ENCODE measurements around the gene SLC4A3.

Gene SLC4A3

DNA sequence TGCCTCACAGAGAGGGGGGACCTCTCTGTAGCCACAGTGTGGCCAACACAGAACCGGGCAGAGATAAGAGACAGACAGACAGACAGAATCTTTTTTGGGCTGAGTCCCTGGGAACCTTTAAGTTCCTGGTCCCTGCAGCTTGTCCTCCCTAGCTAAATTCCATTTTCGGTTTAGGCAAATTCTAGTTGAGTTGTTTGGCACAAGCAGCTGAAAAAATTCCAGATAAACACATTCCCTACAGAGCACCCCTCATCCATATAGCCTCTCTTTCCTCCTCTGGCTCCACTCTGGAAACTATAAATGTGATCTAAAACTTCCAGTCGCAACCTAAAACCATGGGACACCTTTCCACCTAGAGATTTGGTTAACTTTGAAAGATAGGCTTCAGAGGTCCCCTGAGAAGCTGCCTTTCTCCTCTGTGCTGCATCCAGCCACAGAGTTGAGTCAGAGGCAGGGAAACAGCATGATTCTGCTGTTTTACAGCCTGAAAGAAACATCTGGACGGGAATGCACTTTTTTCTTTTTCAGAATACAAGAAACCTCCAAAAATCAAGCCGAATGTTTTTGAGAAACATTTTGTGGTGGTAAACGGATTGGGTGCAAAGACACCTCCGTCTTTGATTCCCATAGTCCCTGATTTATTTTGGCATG, 30.9 kb downstream of the SLC4A3 start:
- Histone ChIP-seq H3K4me1 (ENCODE audit: insufficient read depth, insufficient read length) (no peaks in the 10 kb centered on the region), H3K9ac (ENCODE audit: insufficient read length, low read depth) (no peak overlapping the region), H3K4me3 (ENCODE audit: insufficient read length, low read depth) (no peak overlapping the region), H3K27me3 (ENCODE audit: insufficient read depth, insufficient read length) (no peaks in the 10 kb centered on the region), H3K36me3 (ENCODE audit: insufficient read depth, insufficient read length, low read length) (no peaks in the 10 kb centered on the region), H3K9me3 (ENCODE audit: insufficient read depth, low read length) (peaks cover 29% of the 10 kb centered on the region)
- no peak for DNase-seq (ENCODE audit: low read depth, low spot score)
- no peak for TF ChIP-seq SUZ12 (IDR thresholded peaks at IDR 0.05; ENCODE audit: extremely low read depth, insufficient read depth, insufficient read length)
- TF ChIP-seq YY1 (IDR thresholded peaks at IDR 0.05; ENCODE audit: insufficient read depth, insufficient read length) = no peak
- TF ChIP-seq ZNF274 (IDR thresholded peaks at IDR 0.05; ENCODE audit: low read depth, low read length) = no peak

DNA sequence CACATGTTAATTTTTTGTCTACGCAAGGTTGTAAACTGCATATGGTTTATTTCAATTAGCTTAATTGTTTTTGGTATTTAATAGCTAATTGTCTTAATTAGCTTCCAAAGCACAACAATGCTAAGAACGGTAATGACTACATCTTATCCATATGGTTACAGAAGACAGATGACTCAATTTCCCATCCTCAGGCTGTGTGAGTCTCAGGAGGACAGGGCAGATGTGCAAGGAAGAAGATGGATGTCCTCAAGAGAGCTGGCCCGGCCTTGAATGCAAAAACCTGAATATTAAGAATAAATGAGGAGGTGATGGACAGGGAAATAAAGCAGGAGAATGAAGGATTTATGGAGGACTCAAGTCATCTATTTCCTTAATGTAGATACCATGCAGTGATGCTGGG, 31.4 kb downstream of the SLC4A3 start:
- H3K27me3 ChIP-seq (ENCODE audit: insufficient read depth, insufficient read length) = no peaks in the 10 kb centered on the region
- no peaks in the 10 kb centered on the region for H3K36me3 ChIP-seq (ENCODE audit: insufficient read depth, insufficient read length, low read length)
- TF ChIP-seq SUZ12 (IDR thresholded peaks at IDR 0.05; ENCODE audit: extremely low read depth, insufficient read depth, insufficient read length) = no peak
- TF ChIP-seq ZNF274 (IDR thresholded peaks at IDR 0.05; ENCODE audit: low read depth, low read length) = no peak
- no peak for TF ChIP-seq YY1 (IDR thresholded peaks at IDR 0.05; ENCODE audit: insufficient read depth, insufficient read length)
- no peak overlapping the region for H3K4me3 ChIP-seq (ENCODE audit: insufficient read length, low read depth)
- H3K4me1 ChIP-seq (ENCODE audit: insufficient read depth, insufficient read length) = no peaks in the 10 kb centered on the region
- no peak for DNase-seq (ENCODE audit: low read depth, low spot score)
- no peak overlapping the region for H3K9ac ChIP-seq (ENCODE audit: insufficient read length, low read depth)
- peaks cover 29% of the 10 kb centered on the region for H3K9me3 ChIP-seq (ENCODE audit: insufficient read depth, low read length)

DNA sequence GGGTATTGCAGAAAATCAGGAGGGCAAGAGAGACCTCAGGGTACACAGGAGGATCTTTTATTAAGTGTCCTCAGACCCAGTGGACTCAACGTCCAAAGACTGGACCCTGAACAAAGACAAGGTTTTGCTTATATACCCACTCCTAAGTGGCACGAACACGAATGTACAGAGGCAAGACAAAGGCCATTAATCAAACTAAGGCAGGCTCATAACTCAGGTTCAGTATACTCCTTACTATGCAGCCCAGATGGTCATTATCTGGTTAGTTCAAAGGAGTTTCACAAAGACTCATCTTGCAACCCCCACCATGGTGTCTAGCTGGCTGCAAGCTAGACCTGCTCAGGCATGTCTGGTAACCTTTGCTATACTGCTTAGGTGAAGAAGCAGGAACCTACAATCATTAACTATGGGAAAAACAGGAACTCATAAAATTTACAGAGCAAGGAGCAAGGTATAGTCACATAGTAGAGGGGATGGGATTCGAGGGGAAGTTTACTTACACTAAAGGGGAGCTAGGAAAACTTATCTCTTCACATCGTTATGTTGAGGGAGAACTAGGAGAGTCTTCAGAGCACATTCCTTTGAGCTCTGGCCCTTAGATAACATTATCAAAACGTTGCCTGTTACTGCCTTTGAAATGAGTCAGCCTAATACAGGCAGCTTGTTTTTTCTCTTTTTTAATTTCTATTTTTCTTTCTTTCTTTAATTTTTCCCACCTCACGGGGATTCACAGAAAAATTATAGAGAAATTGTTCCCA, 33.9 kb downstream of the SLC4A3 start:
- H3K36me3 ChIP-seq (ENCODE audit: insufficient read depth, insufficient read length, low read length) = no peaks in the 10 kb centered on the region
- peaks cover 29% of the 10 kb centered on the region for H3K9me3 ChIP-seq (ENCODE audit: insufficient read depth, low read length)
- H3K27me3 ChIP-seq (ENCODE audit: insufficient read depth, insufficient read length) = no peaks in the 10 kb centered on the region
- no peaks in the 10 kb centered on the region for H3K4me1 ChIP-seq (ENCODE audit: insufficient read depth, insufficient read length)
- TF ChIP-seq YY1 (IDR thresholded peaks at IDR 0.05; ENCODE audit: insufficient read depth, insufficient read length) (no peak), SUZ12 (IDR thresholded peaks at IDR 0.05; ENCODE audit: extremely low read depth, insufficient read depth, insufficient read length) (no peak), ZNF274 (IDR thresholded peaks at IDR 0.05; ENCODE audit: low read depth, low read length) (no peak)
- DNase-seq (ENCODE audit: low read depth, low spot score) = no peak
- no peak overlapping the region for H3K4me3 ChIP-seq (ENCODE audit: insufficient read length, low read depth)
- no peak overlapping the region for H3K9ac ChIP-seq (ENCODE audit: insufficient read length, low read depth)

DNA sequence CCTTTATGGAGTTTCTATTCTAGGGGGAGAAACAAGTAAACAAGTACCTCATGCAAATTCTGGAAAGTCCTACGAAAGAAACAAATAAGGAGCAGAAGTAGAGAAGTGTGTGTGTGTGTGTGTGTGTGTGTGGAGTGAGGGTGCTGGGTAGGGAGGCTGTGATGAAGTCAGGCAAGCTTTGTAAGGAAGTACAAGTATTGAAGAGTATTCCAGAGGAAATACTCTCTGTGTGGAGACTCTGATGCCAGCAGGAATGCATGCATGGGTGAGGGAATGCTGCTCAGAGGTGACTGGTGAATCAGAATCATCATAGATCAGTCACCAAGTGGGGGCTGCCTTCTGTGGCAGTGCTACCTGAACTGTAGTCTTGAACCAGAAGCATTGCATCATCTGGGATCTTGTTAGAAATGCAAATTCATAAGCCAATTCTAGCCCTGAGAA, 34.5 kb downstream of the SLC4A3 start:
- Histone ChIP-seq H3K36me3 (ENCODE audit: insufficient read depth, insufficient read length, low read length) (no peaks in the 10 kb centered on the region), H3K4me1 (ENCODE audit: insufficient read depth, insufficient read length) (no peaks in the 10 kb centered on the region), H3K9ac (ENCODE audit: insufficient read length, low read depth) (no peak overlapping the region), H3K27me3 (ENCODE audit: insufficient read depth, insufficient read length) (no peaks in the 10 kb centered on the region), H3K9me3 (ENCODE audit: insufficient read depth, low read length) (peaks cover 23% of the 10 kb centered on the region), H3K4me3 (ENCODE audit: insufficient read length, low read depth) (no peak overlapping the region)
- no peak for DNase-seq (ENCODE audit: low read depth, low spot score)
- no peak for TF ChIP-seq YY1 (IDR thresholded peaks at IDR 0.05; ENCODE audit: insufficient read depth, insufficient read length)
- no peak for TF ChIP-seq ZNF274 (IDR thresholded peaks at IDR 0.05; ENCODE audit: low read depth, low read length)
- no peak for TF ChIP-seq SUZ12 (IDR thresholded peaks at IDR 0.05; ENCODE audit: extremely low read depth, insufficient read depth, insufficient read length)

DNA sequence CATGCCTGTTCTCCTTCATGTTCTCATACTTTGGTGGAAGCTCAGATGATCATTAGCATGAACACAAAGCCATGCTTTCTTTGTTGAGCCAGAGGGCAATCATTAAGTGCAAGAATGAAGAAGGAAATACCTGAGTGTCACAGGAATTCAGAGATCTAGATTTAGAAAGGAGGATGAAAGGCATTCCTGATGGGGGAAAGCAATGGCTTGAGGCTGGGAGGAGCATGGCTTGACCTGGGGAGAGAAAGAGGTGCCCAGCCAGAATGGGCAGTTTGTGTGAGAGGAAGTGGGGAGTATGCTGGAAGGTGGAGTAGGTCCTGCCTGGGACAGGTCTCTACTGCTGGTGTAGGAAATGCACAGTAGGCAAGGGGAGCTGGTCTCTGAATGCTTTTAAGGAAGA, 35.1 kb downstream of the SLC4A3 start:
- Histone ChIP-seq H3K9me3 (ENCODE audit: insufficient read depth, low read length) (peaks cover 23% of the 10 kb centered on the region), H3K9ac (ENCODE audit: insufficient read length, low read depth) (no peak overlapping the region), H3K4me3 (ENCODE audit: insufficient read length, low read depth) (no peak overlapping the region), H3K4me1 (ENCODE audit: insufficient read depth, insufficient read length) (no peaks in the 10 kb centered on the region), H3K27me3 (ENCODE audit: insufficient read depth, insufficient read length) (no peaks in the 10 kb centered on the region), H3K36me3 (ENCODE audit: insufficient read depth, insufficient read length, low read length) (no peaks in the 10 kb centered on the region)
- no peak for TF ChIP-seq SUZ12 (IDR thresholded peaks at IDR 0.05; ENCODE audit: extremely low read depth, insufficient read depth, insufficient read length)
- peak; percentile 63 for DNase-seq (ENCODE audit: low read depth, low spot score)

DNA sequence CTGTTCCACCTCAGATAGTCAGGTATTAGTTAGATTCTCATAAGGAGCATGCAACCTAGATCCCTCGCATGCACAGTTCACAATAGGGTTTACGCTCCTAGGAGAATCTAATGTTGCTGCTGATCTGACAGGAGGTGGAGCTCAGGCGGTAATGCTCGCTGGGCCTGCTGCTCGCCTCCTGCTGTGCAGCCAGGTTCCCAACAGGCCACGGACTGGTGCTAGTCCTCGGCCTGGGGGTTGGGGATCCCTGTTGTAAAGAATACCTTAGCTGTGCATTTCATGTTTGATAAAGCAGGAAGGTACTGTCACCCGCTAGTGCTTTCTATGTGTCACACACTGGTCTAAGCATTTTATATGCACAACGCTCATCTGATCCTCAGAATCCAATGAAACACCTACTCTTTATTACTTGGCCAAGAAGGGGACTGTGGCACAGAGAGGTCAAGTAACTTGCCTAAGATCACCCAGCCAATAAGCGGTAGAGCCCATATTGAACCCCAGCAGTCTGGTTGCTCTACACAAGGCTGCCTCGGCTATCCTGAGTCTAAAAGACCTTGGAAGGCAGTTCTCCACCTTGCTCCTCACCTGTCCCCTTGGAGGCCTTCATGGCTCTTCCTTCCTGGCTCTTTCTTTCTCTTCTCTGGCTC, 35.8 kb downstream of the SLC4A3 start:
- no peak for TF ChIP-seq SUZ12 (IDR thresholded peaks at IDR 0.05; ENCODE audit: extremely low read depth, insufficient read depth, insufficient read length)
- TF ChIP-seq ZNF274 (IDR thresholded peaks at IDR 0.05; ENCODE audit: low read depth, low read length) = no peak
- TF ChIP-seq YY1 (IDR thresholded peaks at IDR 0.05; ENCODE audit: insufficient read depth, insufficient read length) = no peak
- H3K4me3 ChIP-seq (ENCODE audit: insufficient read length, low read depth) = no peak overlapping the region
- DNase-seq (ENCODE audit: low read depth, low spot score) = no peak

DNA sequence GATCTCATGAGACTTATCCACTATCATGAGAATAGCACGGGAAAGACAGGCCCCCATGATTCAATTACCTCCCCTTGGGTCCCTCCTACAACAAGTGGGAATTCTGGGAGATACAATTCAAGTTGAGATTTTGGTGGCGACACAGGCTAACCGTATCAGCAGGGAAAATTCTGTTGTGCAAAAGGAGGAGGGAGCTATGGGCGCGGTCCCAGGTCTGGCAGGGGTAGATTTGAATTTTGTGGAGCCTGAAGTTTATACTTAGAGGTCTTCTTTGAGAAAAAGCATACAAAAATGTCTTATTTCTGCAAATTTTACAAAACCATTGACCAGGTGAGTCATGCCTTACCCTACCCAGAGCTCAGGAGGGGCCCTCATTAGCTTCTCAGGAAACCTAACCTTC, 36.6 kb downstream of the SLC4A3 start:
- no peaks in the 10 kb centered on the region for H3K36me3 ChIP-seq (ENCODE audit: insufficient read depth, insufficient read length, low read length)
- no peak overlapping the region for H3K4me3 ChIP-seq (ENCODE audit: insufficient read length, low read depth)
- H3K4me1 ChIP-seq (ENCODE audit: insufficient read depth, insufficient read length) = no peaks in the 10 kb centered on the region
- peaks cover 23% of the 10 kb centered on the region for H3K9me3 ChIP-seq (ENCODE audit: insufficient read depth, low read length)
- DNase-seq (ENCODE audit: low read depth, low spot score) = no peak
- no peaks in the 10 kb centered on the region for H3K27me3 ChIP-seq (ENCODE audit: insufficient read depth, insufficient read length)
- H3K9ac ChIP-seq (ENCODE audit: insufficient read length, low read depth) = no peak overlapping the region
- TF ChIP-seq ZNF274 (IDR thresholded peaks at IDR 0.05; ENCODE audit: low read depth, low read length) = no peak

More for the DNA sequence above, 35.8 kb downstream of the SLC4A3 start:
- Histone ChIP-seq H3K4me1 (ENCODE audit: insufficient read depth, insufficient read length) (no peaks in the 10 kb centered on the region), H3K36me3 (ENCODE audit: insufficient read depth, insufficient read length, low read length) (no peaks in the 10 kb centered on the region), H3K27me3 (ENCODE audit: insufficient read depth, insufficient read length) (no peaks in the 10 kb centered on the region), H3K9me3 (ENCODE audit: insufficient read depth, low read length) (peaks cover 23% of the 10 kb centered on the region), H3K9ac (ENCODE audit: insufficient read length, low read depth) (no peak overlapping the region)
